ENCODE measurements around the gene EFTUD2.

EFTUD2 gene

GRCh38 chr17:44918006-44918405 is 18.8 kb upstream of the EFTUD2 start:
- TF ChIP-seq CTCF (IDR thresholded peaks at IDR 0.05) (no peak), ZFX (IDR thresholded peaks at IDR 0.05; ENCODE audit: borderline replicate concordance) (no peak)
- no peak overlapping the region for H3K27ac ChIP-seq

- no peak overlapping the region for H3K27ac ChIP-seq
- no peak for TF ChIP-seq CTCF (IDR thresholded peaks at IDR 0.05)
- TF ChIP-seq ZFX (IDR thresholded peaks at IDR 0.05; ENCODE audit: borderline replicate concordance): no peak
These were observed 18.2 kb upstream of the EFTUD2 start for GRCh38 chr17:44917456-44917855.

- no peak overlapping the region for H3K27ac ChIP-seq
- TF ChIP-seq CTCF (IDR thresholded peaks at IDR 0.05) (no peak), ZFX (IDR thresholded peaks at IDR 0.05; ENCODE audit: borderline replicate concordance) (no peak)
These were observed 17.6 kb upstream of the EFTUD2 start for GRCh38 chr17:44916781-44917241.

- H3K27ac ChIP-seq: no peak overlapping the region
- no peak for TF ChIP-seq CTCF (IDR thresholded peaks at IDR 0.05)
These were observed 16.9 kb upstream of the EFTUD2 start for GRCh38 chr17:44915862-44916780.

GRCh38 chr17:44915321-44915726 is 16.1 kb upstream of the EFTUD2 start, which contains the start of gene GFAP:
Gene GFAP (minus strand): TSS chr17:44915500. CDS start chr17:44915486, 14 bp downstream.
- no peak for TF ChIP-seq CTCF (IDR thresholded peaks at IDR 0.05)
- no peak for TF ChIP-seq ZFX (IDR thresholded peaks at IDR 0.05; ENCODE audit: borderline replicate concordance)

GRCh38 chr17:44914698-44915271 is 15.5 kb upstream of the EFTUD2 start:
- no peak overlapping the region for H3K27ac ChIP-seq
- no peak for TF ChIP-seq ZFX (IDR thresholded peaks at IDR 0.05; ENCODE audit: borderline replicate concordance)
- no peak for TF ChIP-seq CTCF (IDR thresholded peaks at IDR 0.05)

More at GRCh38 chr17:44915321-44915726, 16.1 kb upstream of the EFTUD2 start, which contains the start of gene GFAP:
- no peak within 1 kb of the TSS for H3K27ac ChIP-seq

GRCh38 chr17:44914148-44914547 is 14.9 kb upstream of the EFTUD2 start:
- TF ChIP-seq ZFX (IDR thresholded peaks at IDR 0.05; ENCODE audit: borderline replicate concordance) (no peak), CTCF (IDR thresholded peaks at IDR 0.05) (no peak)
- H3K27ac ChIP-seq: no peak overlapping the region

Measured in 22Rv1 (cell line).